Left ventricle myocardium inferior (tissue), 1 donor: ENCODE measurements around the gene APOBEC3B. TPM values are rescaled to one million over a fixed set of nuclear protein-coding genes. Genes with fewer than 3 reads are reported as not detected.
"Not testable (repeated sequence)": the region's sequence is repeated elsewhere in the genome, so short reads cannot be mapped to it uniquely, and the experiment has no call there.

Experiments used
- DNase-seq: peaks from one replicate; pipeline ENCODE4 v3.0.0-alpha.2; 2020
- H3K27ac ChIP-seq: fragments of 200-600 bp; replicated peaks from 2 replicates; pipeline ENCODE4 v1.8.0; 2021
- H3K27me3 ChIP-seq: fragments of 200-600 bp; 2 replicates; pipeline ENCODE4 v1.8.0; 2021; ENCODE audit warnings: low read depth
- H3K36me3 ChIP-seq: fragments of 200-600 bp; 2 replicates; pipeline ENCODE4 v1.8.0; 2021
- H3K4me1 ChIP-seq: fragments of 200-600 bp; 2 replicates; pipeline ENCODE4 v1.8.0; 2021
- H3K4me3 ChIP-seq: fragments of 200-600 bp; 2 replicates; pipeline ENCODE4 v1.8.0; 2021; ENCODE audit warnings: mild to moderate bottlenecking, moderate library complexity
- H3K9me3 ChIP-seq: fragments of 200-600 bp; replicated peaks from 2 replicates; pipeline ENCODE4 v1.8.0; 2021
- intact Hi-C: fragments of 100-400 bp; cut with micrococcal nuclease; formaldehyde crosslinking; loops from one replicate; pipeline ENCODE4 v1.11.0; 2022
- total RNA-seq: library from RNA; stranded (reverse); fragmentation: NEBNext Ultra II Directional; extraction: Animal tissue kit (Norgen Biotek cat#: 25700); gene quantifications from one replicate; pipeline ENCODE4 v1.2.1, GENCODE V29; 2021
- TF ChIP-seq, protein P1 (sequence below): fragments of 200-600 bp; IDR thresholded peaks from 2 replicates; pipeline ENCODE4 v1.8.0; 2021; ENCODE audit warnings: antibody characterized with exemption, mild to moderate bottlenecking, borderline replicate concordance
- donor health status: DM: no; HTN: yes; CAD: no; lungs with severe emphysema.

The APOBEC3B gene
- total RNA-seq, 1 donor from 2014 or later = 0.52 TPM

DNA sequence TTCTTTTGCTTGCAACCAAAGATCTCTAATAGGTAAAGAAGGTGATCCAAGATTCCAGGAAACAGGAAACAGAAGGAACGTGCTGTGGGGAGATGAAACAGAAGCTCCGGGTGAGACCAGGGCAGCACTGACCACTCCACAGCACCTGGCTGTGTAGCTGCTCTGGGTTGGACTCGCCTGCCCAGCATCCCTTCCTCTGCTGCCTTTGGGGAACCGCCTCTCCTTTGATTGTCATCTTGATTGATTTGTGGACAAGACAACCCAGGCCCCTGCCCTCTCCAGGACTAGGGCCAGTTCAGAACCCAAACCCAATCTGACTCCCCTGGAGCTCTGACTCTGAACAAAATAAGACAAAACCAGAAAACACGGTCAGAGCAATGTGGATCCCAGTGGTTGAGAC lies 39.4 kb upstream of the APOBEC3B start:
- no peaks in the 10 kb centered on the region for H3K4me1 ChIP-seq
- H3K27me3 ChIP-seq = peaks cover 60% of the 10 kb centered on the region
- H3K36me3 ChIP-seq = no peaks in the 10 kb centered on the region
- intact Hi-C loops = no loop called here
- no peaks in the 10 kb centered on the region for H3K9me3 ChIP-seq
- no peak overlapping the region for H3K4me3 ChIP-seq
- H3K27ac ChIP-seq = no peak overlapping the region
- TF ChIP-seq, protein P1, sequence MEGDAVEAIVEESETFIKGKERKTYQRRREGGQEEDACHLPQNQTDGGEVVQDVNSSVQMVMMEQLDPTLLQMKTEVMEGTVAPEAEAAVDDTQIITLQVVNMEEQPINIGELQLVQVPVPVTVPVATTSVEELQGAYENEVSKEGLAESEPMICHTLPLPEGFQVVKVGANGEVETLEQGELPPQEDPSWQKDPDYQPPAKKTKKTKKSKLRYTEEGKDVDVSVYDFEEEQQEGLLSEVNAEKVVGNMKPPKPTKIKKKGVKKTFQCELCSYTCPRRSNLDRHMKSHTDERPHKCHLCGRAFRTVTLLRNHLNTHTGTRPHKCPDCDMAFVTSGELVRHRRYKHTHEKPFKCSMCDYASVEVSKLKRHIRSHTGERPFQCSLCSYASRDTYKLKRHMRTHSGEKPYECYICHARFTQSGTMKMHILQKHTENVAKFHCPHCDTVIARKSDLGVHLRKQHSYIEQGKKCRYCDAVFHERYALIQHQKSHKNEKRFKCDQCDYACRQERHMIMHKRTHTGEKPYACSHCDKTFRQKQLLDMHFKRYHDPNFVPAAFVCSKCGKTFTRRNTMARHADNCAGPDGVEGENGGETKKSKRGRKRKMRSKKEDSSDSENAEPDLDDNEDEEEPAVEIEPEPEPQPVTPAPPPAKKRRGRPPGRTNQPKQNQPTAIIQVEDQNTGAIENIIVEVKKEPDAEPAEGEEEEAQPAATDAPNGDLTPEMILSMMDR = no peak
- no peak for DNase-seq

DNA sequence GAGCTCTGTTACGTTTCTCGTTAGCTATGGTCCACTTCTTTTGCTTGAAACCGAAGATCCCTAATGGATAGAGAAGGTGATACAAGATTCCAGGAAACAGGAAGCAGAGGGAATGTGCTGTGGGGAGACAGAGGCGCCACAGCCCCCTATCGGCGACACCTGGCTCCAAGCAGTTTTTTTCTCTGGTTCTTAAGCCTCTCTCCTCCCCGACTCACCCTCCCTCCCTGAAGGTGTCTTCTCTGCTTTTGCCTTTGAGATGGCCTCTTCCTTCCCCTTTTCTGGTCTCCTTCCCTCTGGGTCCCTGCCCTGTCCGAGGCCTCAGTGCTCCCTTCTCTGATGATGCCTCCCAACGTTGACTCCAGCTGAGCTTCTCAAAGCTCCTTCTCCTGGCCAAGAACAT lies 38.9 kb upstream of the APOBEC3B start:
- no peak overlapping the region for H3K27ac ChIP-seq
- TF ChIP-seq, protein P1 = no peak
- DNase-seq = no peak

DNA sequence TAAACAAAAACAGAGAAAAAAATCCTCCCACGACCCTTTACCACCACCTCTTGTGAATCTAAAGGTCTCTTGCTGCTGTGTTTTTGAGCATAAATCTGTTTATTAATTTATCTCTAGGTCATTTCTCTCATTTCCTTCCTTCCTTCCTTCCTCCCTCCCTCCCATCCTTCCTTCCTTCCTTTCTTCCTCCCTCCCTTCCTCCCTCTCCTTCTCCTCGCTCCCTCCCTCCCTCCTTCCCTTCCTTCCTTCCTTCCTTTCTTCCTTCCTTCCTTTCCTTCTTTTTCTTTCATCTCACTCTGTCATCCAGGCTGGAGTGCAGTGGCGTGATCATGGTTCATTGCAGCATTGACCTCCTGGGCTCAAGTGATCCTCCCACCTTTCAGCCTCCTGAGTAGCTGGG lies 38.3 kb upstream of the APOBEC3B start:
- Histone ChIP-seq H3K27me3 (peaks cover 71% of the 10 kb centered on the region), H3K36me3 (no peaks in the 10 kb centered on the region), H3K9me3 (no peaks in the 10 kb centered on the region), H3K4me1 (no peaks in the 10 kb centered on the region), H3K4me3 (no peak overlapping the region), H3K27ac (no peak overlapping the region)
- no peak for DNase-seq
- TF ChIP-seq, protein P1 = no peak
- intact Hi-C loops = no loop called here

More for the DNA sequence above, 38.9 kb upstream of the APOBEC3B start:
- intact Hi-C loops = no loop called here
- H3K36me3 ChIP-seq = no peaks in the 10 kb centered on the region
- no peaks in the 10 kb centered on the region for H3K4me1 ChIP-seq
- no peaks in the 10 kb centered on the region for H3K9me3 ChIP-seq
- peaks cover 65% of the 10 kb centered on the region for H3K27me3 ChIP-seq
- H3K4me3 ChIP-seq = no peak overlapping the region

DNA sequence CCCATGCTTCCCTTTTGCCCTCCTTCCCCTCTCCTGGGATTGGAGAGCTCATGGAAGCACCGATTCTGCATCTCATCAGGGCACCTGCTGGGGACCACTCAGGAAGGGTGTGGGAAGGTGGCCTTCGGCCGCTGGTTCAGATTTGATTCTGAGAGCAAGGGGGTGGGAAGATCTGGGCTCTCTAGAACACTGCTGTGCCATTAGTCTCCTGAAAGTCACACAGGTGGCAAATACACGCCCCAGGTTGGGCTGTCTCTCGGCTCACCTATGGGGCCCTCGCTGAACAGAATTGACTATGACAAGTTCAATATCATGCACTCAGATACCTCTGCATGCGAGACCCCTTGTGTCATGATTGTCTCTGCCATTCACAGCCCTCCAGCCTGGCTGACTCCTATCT lies 37.5 kb upstream of the APOBEC3B start:
- intact Hi-C loops = no loop called here
- H3K9me3 ChIP-seq = no peaks in the 10 kb centered on the region
- H3K27ac ChIP-seq = no peak overlapping the region
- TF ChIP-seq, protein P1 = no peak
- no peak for DNase-seq
- peaks cover 75% of the 10 kb centered on the region for H3K27me3 ChIP-seq
- no peaks in the 10 kb centered on the region for H3K36me3 ChIP-seq
- no peaks in the 10 kb centered on the region for H3K4me1 ChIP-seq
- no peak overlapping the region for H3K4me3 ChIP-seq

DNA sequence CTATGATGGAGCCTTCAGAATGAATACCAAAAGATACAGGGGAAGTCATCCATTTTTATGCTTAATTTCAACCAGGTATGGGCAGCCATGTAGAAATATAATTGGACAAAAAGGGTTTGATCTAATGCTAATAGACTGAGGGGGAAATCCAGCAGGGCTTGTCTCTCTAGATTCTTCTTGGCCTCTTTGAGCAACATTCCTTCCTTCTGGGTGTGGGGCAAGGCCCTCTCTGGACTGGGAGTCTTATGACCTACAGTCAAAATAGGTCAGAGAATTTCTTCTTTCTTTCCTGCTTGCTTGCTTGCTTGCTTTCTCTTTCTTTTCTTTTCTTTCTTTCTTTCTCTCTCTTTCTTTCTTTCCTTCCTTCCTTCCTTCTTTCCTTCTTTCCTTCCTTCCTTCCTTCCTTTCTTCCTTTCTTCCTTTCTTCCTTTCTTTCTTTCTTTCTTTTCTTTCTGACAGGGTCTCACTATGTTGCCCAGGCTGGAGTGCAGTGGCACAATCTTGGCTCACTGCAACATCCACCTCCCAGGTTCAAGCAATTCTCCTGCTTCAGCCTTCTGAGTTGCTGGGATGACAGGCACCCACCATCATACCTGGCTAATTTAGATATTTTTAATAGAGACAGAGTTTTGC lies 36.3 kb upstream of the APOBEC3B start:
- H3K27ac ChIP-seq, DNase-seq, H3K9me3 ChIP-seq, H3K4me1 ChIP-seq, intact Hi-C loops, H3K36me3 ChIP-seq, H3K4me3 ChIP-seq: not testable (repeated sequence)
- peaks cover 72% of the 10 kb centered on the region for H3K27me3 ChIP-seq

DNA sequence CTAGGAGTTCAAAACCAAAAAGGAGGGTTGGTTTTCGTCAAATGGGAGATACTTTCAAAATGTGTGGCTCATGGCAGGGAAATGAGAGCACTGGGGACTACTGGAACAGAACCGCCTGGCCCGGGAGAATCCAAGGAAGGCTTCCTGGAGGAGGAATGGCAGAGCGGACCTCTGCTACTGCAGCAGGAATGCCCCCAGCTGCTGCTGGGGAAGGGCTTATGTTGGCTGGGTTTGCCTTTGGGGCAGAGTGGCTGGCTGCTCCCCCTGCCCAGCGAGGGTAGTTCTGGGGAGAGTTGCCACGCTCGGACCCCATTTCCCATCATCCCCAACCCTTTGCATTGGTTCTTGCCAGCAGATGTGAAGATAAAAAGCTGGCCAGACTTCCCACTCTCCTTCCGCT lies 35.4 kb upstream of the APOBEC3B start:
- intact Hi-C loops = no loop called here
- Histone ChIP-seq H3K9me3 (no peaks in the 10 kb centered on the region), H3K4me3 (no peak overlapping the region), H3K36me3 (no peaks in the 10 kb centered on the region), H3K27me3 (peaks cover 65% of the 10 kb centered on the region), H3K27ac (no peak overlapping the region), H3K4me1 (no peaks in the 10 kb centered on the region)
- DNase-seq = no peak
- TF ChIP-seq, protein P1 = no peak
